ENCODE data around the gene F12.

F12 gene

GRCh38 chr5:177409043-177409801, at the start of gene F12:
TSS of gene F12 (minus strand) at chr5:177409564. CDS start at chr5:177409527, 37 bp downstream.
- no peak for DNase-seq (ENCODE audit: low read depth in 2 of 2, low spot score in 1 of 2)

GRCh38 chr5:177458912-177459350, 49.6 kb upstream of the F12 start:
- no peak for DNase-seq (ENCODE audit: low read depth in 2 of 2, low spot score in 1 of 2)

- no peak for DNase-seq (ENCODE audit: low read depth in 2 of 2, low spot score in 1 of 2)
These were observed 48.7 kb upstream of the F12 start for GRCh38 chr5:177457852-177458681.

GRCh38 chr5:177456976-177457851, 47.9 kb upstream of the F12 start:
- no peak for DNase-seq (ENCODE audit: low read depth in 2 of 2, low spot score in 1 of 2)

- DNase-seq (ENCODE audit: low read depth in 2 of 2, low spot score in 1 of 2): no peak
These were observed 47.2 kb upstream of the F12 start for GRCh38 chr5:177456591-177456964.

GRCh38 chr5:177455661-177456590, 46.6 kb upstream of the F12 start:
- peak; percentile 88 to 98 for DNase-seq (ENCODE audit: low read depth in 2 of 2, low spot score in 1 of 2)

- peak; percentile 80 to 85 for DNase-seq (ENCODE audit: low read depth in 2 of 2, low spot score in 1 of 2)
These were observed 45.8 kb upstream of the F12 start for GRCh38 chr5:177455036-177455660.

- peak; percentile 86 to 90 for DNase-seq (ENCODE audit: low read depth in 2 of 2, low spot score in 1 of 2)
These were observed 45.2 kb upstream of the F12 start for GRCh38 chr5:177454397-177455035.

- no peak for DNase-seq (ENCODE audit: low read depth in 2 of 2, low spot score in 1 of 2)
These were observed 44.6 kb upstream of the F12 start for GRCh38 chr5:177453852-177454396.

GRCh38 chr5:177452688-177453638, 43.6 kb upstream of the F12 start:
- DNase-seq (ENCODE audit: low read depth in 2 of 2, low spot score in 1 of 2): no peak

- no peak for DNase-seq (ENCODE audit: low read depth in 2 of 2, low spot score in 1 of 2)
These were observed 41.5 kb upstream of the F12 start for GRCh38 chr5:177450667-177451424.

GRCh38 chr5:177449140-177450061, 40.0 kb upstream of the F12 start:
- DNase-seq (ENCODE audit: low read depth in 2 of 2, low spot score in 1 of 2): no peak

- no peak for DNase-seq (ENCODE audit: low read depth in 2 of 2, low spot score in 1 of 2)
These were observed 39.0 kb upstream of the F12 start for GRCh38 chr5:177448244-177448950.

- no peak for DNase-seq (ENCODE audit: low read depth in 2 of 2, low spot score in 1 of 2)
These were observed 38.4 kb upstream of the F12 start for GRCh38 chr5:177447611-177448243.

GRCh38 chr5:177447066-177447610, 37.8 kb upstream of the F12 start:
- DNase-seq (ENCODE audit: low read depth in 2 of 2, low spot score in 1 of 2): peak in 1 of 2 donors; percentile 45

All from stimulated activated CD8-positive, alpha-beta memory T cell treated with anti-CD3 and anti-CD28 coated beads, Interleukin-4, amount 100 ng/mL, for 4 hours (primary cell).